Glomerular endothelial cell (primary cell): ENCODE data around the gene CLASP2. TPM values are rescaled to one million over a fixed set of nuclear protein-coding genes. Genes with fewer than 3 reads are reported as not detected.
"Not testable (repeated sequence)": the region's sequence is repeated elsewhere in the genome, so short reads cannot be mapped to it uniquely, and the experiment has no call there.

Experiments used
- DNase-seq: peaks from one replicate; pipeline ENCODE4 v3.0.0-alpha.2; 2011; ENCODE audit warnings: low read depth, low spot score; ENCODE audit errors: extremely low read depth
- total RNA-seq: library from RNA; depleted of rRNA; stranded (reverse); fragments of >200 nt; gene quantifications from 2 replicates; pipeline ENCODE4 v1.2.3, GENCODE V29; 2015

Gene CLASP2
- 20.9 and 38.6 TPM in 2 replicates for total RNA-seq

DNA sequence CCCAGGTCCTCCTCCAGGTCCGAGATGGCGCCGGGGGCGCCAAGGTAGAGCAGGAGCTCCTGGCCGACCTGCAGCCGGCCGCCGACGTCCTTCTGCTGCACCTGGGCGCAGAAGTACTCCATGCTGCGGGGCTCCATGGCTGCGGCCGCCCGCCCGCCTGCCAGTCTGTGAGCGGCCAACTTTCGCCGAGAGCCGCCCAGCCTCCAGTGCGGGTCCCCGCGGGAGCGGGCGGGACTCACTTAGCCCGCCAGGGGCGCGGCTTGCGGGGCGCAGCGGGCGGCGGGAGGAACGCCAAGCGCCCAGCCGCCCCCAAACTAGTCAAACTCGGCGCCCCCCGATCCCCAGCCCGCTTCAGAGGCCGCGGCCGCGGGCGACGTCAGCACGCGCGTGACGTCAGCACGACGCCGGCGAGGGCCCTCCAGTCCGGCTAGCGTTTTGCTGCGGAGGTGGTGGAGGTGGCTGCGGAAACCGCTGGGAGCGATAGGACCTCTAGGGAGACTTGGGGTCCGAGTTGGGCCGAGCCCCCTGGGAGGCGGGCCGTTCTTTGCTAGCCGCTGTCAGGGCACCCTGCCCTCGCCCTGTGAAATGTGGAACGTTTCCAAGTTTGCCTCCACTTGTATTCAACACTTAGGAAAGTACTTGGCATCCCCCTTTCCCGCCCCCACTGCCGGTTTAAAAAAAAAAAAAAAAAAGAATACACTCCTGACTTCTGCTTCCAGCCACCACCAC lies at the start of gene CLASP2:
CLASP2 (minus strand) TSS at position 389 of the 729 bp plus-strand sequence; CDS start at position 137, 252 bp downstream.
- peak; percentile 33 for DNase-seq

DNA sequence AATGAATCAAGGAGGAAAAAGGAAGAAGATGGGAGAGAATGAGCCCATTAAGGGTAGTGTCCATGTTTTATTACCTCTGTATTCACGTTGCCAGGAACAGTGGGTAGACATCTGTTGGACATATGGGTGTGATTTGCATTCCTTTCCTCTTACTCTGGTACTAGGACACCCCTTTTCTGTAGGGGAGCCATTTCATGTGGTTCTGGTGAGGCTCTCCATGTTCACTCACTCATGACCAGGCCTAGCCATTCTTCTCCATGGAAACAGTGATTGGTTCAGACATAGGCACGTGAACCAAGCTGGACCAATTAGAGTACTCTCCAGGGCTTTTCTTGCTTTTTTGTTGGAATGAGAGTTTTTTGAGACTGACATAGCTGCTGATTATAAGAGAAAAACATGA lies 40.8 kb upstream of the CLASP2 start:
- no peak for DNase-seq

DNA sequence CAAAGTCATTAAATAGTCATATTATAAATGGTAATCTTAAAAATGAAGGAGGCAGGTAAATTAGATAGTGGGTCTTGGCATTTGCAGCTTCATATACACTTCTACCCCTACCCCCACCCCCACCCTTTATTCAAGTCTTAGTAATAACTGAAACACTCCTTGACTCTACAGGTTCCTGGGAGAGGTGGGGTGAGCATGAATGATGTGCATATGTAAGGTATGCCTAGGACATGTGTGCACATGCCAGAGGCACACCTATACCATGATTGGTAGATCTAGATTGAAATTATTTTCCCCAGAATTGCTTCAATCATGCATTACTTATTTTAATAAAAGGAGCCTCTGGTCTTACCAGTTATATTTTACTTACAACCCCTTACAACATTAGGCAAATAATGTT lies 40.2 kb upstream of the CLASP2 start:
- no peak for DNase-seq

DNA sequence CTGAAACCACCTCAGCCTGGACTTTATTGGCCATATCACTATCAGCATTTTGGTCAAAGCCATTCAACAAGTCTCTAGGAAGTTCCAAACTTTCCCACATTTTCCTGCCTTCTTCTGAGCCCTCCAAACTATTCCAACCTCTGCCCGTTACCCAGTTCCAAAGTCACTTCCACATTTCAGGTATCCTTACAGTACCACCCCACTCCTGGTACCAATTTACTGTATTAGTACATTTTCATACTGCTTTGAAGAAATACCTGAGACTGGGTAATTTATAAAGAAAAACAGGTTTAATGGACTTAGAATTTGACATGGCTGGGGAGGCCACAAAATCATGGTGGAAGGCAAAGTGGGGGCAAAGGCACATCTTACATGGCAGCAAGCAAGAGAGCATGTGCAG lies 36.3 kb upstream of the CLASP2 start:
- DNase-seq: not testable (repeated sequence)

DNA sequence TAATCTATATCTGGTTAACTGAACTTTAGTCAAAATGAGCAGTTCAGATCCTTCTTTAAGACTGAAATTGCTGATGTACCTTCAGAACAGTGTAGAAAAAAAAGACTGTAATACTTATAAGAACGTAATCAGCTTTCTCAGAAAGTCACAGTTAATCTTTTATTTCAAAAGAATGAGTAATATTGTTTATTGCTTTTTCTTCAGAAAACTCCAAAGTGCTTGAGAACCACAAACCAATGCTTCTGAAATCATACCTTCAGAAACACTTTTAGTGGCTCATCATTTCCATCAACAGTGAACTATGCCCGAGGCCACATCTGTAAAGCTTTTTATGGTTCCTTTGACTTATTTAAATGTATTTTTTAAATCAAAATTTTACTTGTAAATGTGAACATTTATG lies 33.3 kb upstream of the CLASP2 start:
- no peak for DNase-seq

DNA sequence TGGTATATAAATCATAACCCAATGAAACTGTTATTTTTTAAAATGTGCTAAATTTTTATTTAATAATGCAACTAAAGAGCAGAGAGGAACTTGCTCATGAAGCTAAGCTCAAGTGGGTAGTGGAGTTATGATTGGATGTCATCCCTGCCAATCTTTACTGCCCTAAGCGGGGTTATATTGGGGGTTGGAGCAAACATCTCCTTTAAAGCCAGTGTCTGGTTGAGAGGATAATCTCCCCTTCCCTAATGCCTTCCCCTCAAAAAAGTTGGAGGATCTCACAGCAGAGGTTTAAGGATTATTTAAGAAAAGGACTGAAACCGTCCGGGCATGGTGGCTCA lies 32.1 kb upstream of the CLASP2 start:
- no peak for DNase-seq

DNA sequence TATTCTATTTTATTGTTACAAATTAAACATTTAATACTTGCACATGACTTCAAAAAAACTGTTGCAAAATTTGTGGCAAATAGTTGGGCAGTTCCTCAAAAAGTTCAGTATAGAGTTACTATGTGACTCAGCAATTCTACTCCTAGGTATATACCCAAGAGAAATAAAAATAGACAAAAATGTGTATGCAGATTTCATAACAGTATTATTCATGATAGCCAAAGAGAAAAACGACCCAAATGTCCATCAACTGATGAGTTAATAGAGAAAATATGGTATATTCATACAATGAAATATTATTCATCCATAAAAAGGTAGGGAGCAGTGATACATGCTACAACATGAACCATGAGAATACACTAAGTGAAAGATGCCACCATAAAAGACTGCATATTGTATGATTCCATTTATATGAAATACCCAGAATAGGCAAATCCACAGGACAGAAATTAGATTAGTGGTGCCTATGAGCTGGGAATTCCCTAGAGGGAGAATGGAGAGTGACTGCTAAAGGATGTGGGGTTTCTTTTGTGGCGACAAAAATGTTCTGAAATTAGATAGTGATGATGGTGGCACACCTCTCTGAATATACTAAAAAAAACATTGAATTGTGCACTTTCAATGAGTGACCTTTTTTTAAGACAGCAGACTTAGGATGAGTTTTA lies 31.6 kb upstream of the CLASP2 start:
- DNase-seq: no peak

DNA sequence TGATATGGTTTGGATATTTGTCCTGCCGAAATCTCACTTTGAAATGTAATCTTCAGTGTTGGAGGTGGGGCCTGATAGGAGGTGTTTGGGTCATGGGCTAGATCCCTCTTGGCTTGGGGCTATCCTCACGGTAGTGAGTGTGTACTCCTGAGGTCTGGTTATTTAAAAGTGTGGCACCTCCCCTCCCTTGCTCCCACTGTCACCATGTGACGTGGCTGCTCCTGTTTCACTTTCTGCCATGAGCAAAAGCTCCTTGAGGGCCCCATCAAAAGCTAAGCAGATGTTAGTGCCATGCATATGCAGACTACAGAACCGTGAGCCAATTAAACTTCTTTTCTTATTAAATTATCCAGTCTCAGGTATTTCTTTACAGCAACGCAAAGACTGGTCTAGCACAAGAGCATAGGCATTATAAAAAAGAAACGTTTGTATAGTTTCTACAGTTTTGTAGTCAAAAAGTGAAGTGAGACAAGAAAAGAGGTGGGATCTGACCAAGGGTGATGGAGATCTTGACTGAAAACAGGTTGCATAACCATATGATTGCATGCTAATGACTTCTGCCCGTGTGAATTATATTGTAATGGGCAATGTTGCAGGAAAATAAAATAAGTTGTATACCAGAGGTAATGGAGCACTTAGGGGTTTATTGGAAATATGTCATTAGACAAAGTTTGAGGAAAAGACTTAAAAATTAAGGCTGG lies 28.5 kb upstream of the CLASP2 start:
- no peak for DNase-seq

DNA sequence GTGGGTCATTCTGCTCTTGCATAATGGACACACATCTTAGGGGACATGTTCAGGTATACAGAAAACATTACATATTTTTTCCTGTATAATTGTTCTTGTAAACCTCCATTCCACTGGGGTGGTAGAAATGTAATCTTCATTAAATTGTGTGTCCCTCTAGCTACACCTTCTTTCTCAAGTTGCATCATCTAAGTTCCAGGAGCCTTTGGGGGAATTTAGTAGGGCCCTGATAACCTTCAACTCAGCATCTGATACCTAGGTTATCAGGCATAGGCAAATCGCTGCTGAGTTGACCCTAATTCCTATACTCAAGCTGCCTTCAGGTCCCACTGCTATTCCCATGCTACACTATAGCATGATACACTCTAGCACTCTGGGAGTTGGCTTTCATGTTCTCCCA lies 19.1 kb upstream of the CLASP2 start:
- no peak for DNase-seq

DNA sequence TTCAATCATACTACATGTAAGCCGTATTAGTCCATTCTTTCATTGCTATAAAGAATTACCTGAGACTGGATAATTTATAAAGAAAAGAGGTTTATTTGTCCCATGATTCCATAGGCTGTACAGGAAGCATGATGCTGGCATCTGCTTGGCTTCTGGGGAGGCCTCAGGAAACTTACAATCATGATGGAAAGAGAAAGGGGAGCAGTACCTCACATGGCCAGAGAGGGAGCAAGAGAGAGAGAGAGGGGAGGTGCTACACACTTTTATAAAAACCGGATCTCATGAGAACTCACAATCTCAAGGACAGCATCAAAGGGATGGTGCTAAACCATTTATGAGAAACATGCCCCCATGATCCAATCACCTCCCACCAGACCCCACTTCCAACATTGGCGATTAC lies 14.3 kb upstream of the CLASP2 start:
- DNase-seq: no peak

DNA sequence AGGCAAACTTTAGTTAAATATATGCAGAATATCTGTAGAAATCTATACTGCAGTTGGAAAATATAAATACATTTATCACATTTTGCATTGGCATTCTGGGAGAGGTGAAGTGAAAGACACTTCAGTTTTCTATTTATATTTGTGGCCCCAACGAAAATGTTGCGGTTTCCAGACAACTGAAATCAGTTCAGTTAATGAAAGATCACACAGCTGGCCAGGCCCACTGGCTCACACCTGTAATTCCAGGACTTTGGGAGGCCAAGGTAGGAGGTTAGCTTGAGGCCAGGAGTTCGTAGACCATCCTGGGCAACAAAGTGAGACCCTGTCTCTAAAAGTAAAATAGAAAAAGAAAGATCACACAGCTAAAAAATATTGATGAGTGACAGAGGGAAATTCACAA lies 11.9 kb upstream of the CLASP2 start:
- DNase-seq: no peak

DNA sequence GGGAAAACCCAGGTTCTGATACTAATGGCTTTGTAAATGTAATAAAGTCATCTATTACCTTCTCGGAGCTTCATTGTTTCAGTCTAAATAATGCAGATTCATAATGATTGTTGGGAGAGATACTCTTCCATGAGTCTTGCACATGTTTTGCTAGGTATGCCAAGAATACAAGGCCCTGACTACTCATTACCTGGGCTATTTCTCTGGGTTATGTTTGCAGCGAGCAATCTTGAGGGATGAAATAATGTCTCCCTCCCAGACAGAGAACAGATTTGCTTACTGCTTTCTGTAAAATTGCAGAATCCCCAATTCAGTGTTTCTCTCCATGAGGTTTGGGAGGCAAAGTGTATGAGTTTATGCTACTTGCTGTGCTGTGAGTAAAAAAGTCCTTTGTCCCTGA lies 6.2 kb upstream of the CLASP2 start:
- DNase-seq: no peak

DNA sequence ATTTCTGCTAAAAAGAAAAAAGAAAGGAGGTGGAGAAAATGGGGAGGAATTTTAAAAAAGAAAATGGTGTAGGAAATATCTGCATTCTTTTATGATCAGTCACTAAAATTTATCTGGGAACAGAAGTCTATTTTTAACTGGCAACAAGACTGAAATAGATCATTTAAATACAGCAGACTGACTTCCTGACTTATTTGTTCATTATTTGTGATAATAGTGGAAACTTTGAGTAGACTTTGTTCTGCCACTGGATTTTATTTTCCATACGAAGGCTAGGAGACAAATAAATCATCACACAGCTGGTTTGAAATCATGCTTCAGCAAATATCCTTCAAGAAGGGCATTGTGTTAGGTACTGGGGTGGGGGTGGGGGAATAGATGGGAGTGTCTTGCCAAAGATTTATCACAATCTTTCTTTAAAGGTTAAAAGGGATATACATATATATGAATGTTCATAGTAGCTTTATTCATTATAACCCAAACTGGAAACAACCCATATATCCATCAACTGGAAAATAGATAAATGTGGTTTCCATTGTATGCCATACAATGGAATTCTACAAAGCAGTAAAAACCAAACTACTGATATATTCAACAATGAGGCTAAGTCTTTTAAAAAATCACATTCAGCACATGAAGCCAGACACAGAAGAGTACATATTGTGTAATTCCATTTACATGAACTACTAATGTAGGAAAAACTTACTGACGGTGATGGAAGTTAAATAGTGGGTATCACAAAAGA lies 4.7 kb upstream of the CLASP2 start:
- DNase-seq: no peak

DNA sequence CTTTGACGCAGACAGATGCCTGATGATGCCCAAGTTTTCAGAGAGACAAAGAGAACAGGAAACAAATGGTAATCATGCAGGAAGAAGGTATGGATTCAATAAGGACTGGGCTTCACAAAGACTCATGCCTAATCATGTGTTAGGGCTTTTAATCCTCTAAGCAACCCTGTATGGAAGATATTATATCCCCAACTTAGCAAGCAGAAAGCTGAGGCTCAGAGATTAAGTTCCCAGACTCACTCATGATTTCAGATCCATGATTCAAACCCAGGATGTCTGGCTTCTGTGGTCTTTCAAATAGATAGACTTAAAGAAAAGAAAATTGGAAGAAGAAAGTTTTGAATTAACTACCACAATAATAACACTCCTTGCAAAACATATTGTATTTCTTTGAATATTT lies 4.1 kb upstream of the CLASP2 start:
- DNase-seq: no peak

DNA sequence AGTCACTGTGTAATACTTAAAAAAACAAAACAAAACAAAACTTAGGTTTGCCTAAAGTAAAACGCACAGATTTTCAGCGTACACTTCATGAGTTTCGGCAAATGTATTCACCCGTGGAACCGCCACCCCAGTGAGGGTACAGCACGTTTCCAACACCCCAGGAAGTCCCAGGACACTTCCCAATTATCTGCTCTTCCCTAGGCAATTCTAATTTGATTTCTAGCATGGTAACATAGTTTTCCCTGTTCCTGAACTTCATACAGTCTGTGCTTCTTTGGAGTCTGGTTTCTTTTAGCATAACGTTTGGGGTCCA lies 497 bp upstream of the CLASP2 start:
- no peak for DNase-seq

DNA sequence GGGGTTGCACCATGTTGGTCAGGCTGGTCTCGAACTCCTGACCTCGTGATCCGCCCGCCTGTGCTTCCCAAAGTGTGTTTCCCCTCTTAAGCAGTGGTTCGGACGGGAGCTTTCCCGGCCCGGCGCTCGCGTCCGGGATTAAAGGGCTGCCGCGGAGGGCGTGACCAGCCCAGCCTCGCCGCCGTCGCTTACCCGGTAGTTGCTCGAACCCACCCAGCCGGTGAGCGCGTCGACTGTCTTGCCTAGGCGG lies 513 bp downstream of the CLASP2 start:
- DNase-seq: no peak

DNA sequence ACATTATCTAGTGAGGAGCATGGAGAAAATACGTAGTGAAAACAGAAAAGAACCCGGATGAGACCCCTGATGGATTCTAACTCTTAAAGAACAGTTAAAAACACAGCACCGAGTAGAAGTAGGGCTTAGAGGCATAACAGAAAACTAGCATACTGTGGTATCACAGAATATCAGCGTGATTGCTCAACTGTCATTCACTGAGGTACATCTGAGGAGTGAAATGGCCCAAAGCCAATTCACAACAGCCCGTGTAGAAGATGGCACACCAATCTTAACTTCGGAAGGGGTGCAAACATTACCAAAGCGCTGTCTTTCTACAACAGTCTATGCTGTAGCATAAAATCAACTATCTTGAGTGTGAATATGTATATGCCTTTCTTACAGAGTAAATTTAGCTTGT lies 1.8 kb downstream of the CLASP2 start:
- no peak for DNase-seq

DNA sequence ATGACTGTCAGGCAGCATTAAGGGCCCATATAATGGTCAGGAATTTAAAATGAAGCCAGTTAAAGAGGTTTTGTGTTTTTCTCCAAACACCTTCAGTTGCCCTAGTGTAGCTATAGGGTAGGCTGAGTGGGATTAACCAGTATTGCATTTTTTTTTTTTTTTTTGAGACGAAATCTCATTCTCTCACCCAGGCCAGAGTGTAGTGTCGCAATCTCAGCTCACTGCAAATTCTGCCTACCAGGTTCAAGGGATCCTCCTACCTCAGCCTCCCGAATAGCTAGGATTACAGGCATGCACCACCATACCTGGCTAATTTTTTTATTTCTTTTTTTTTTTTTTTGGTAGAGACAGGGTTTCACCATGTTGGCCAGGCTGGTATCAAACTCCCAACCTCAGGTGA lies 7.0 kb downstream of the CLASP2 start:
- DNase-seq: no peak

DNA sequence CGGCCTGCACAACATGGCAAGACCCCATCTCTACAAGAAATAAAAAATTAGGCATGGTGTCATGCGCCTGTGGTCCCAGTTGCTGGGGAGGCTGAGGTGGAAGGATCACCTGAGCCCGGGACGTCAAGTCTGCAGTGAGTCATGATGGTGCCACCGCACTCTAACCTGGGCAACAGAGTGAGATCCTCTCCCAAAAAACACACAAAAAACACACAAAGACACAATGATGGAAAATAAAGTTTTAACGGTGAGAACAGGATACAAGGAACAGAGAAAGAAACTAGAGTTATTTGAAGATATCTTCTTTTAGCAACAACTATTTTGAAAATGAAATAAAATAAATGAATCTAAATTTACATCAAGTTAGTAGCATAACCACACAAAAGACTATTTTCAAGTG lies 12.0 kb downstream of the CLASP2 start:
- no peak for DNase-seq

DNA sequence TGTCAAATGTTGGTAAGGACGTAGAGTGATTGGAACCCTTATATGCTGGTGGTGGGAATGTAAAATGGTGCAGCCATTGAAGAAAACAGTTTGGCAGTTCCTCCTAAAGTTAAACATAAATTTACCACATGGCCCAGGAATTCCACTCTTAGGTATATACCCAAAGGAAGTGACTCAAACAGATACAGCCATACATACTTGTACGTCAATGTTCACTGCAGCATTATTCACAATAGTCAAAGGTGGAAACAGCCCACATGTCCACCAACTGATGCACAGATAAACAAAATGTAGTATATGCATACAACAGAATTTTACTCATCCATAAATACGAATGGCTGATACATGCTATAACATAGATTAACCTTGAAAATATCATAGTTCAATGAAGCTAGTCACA lies 13.2 kb downstream of the CLASP2 start:
- DNase-seq: no peak

DNA sequence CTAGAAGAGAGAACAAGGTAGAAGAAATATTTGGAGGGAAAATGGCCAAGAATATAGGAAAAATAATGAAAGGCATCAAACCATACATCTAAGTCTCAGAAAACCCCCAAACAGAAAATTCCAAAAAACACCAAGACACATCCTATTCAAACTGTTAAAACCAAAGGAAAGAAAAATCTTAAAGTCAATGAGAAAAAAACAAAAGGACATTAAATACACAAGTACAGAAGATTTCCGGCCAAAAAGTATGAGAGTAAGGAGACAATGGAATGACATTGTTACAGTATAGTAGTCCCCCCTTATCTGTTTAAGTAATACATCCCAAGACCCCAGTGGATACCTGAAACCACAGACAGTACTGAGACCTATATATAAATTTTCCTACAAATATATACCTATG lies 18.8 kb downstream of the CLASP2 start:
- no peak for DNase-seq

DNA sequence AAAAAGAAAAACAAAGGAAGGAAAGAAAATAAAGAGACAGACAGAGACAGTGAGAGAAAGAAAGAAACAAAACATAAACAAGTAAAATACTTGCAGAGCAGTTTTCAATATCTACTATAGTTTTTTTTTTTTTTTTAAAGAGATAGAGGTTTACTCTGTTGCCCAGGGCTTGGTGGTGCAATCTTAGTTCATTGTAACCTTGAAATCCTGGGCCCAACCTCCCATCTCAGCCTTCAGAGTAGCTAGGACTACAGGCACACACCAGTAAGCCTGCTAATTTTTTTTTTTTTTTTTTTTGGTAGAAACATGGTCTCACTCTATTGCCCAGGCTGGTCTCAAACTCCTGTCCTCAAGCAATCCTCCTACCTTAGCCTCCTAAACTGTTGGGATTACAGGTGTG lies 23.1 kb downstream of the CLASP2 start:
- DNase-seq: no peak
